Activated CD4-positive, CD25-positive, alpha-beta regulatory T cell (primary cell): ENCODE results near the gene MPV17L2.
"Not testable (repeated sequence)": the region's sequence is repeated elsewhere in the genome, so short reads cannot be mapped to it uniquely, and the experiment has no call there.

ENCODE experiments used
- DNase-seq, 4 experiments: peaks; one replicate each; lab custom pipeline; 2025; lab: John Stamatoyannopoulos, UW

Gene MPV17L2

DNA sequence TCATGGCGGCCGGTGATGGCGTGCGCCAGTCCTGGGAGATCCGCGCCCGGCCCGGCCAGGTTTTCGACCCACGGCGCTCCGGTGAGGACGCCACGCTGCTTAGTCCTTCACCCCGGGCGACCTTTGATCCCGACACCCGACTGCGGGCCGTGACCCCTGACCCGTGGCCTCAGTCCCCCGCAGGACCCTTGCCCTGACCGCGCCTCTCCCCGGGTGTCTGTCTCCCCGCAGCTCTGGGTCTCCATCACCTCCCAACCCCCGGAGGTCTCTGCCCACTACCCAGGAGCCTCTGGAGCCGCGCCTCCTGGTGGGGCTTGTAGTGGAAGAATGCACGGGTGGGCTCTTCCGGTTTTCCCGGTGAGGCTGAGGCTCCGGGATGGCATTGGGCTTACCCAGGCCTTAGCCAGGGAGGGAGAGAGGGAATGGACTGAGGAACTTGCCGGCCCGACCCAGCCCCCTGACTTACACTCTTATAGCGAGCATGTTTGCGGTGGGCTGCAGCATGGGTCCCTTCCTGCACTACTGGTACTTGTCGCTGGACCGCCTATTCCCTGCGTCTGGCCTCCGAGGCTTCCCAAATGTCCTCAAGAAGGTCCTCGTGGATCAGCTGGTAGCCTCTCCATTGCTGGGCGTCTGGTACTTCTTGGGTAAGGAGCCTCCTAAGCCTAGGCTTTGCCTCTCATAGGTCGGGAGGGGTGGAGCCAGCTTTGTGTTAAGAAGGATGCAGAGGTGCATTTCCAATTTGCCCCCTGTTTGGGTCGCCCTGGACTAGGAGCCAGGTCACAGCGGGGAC, 566 bp downstream of the MPV17L2 start:
- DNase-seq = no peak

- DNase-seq = no peak
Measured at GRCh38 chr19:18194181-18194530, 1.1 kb downstream of the MPV17L2 start.

- peak in 1 of 4 experiments; percentile 25 for DNase-seq
Measured at GRCh38 chr19:18194554-18195238, 1.7 kb downstream of the MPV17L2 start.

DNA sequence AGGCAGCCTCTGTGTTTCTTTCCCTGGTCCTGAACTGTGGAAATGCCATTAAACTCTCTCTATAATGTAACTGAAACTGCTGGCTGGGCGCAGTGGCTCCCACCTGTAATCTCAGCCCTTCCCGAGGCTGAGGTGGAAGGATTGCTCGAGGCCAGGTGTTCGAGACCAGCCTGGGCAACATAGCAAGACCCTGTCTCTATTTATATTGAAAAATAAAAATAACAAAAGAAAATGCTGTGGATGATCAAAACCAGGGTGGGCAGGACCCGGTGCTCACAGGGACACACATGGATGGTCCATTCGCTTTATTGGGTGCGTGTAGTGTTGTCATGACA, 3.5 kb downstream of the MPV17L2 start:
- DNase-seq = no peak

DNA sequence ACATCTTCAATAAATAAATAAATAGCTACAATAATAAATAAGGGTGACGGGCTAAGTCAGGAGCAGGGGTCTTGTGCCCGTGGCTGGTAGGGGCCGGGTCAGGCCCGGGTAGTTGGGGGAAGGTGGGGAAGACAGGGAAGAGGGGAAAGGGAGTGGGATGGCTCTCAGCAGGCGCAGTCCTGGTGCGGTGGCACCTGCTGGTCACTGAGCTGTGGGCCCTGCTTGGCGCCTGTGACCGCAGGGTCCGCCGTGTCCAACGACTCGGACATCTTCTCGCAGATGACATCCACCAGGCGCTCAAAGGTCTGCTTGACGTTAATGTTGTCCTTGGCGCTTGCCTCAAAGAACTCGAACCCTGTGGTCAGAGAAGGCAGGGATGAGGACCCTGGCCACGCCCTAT, 4.3 kb downstream of the MPV17L2 start:
- no peak for DNase-seq

DNA sequence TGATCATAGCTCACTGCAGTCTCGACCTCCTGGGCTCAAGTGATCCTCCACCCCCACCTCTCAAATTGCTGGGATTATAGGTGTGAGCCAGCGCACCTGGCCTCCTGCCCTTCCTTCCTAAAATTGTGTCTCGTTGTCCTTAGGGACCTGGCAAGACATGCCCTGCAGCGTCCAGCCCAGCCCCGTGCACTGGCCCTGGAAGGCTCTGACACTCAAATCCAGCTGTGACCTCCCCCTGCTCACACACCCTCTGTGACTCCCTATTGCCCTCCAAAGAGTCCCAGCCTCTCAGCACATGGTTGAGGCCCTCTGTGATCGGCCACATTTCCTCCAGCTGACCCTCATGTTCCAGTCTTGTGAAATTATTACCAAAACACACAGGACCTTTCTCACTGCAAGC, 4.9 kb downstream of the MPV17L2 start:
- no peak for DNase-seq

DNA sequence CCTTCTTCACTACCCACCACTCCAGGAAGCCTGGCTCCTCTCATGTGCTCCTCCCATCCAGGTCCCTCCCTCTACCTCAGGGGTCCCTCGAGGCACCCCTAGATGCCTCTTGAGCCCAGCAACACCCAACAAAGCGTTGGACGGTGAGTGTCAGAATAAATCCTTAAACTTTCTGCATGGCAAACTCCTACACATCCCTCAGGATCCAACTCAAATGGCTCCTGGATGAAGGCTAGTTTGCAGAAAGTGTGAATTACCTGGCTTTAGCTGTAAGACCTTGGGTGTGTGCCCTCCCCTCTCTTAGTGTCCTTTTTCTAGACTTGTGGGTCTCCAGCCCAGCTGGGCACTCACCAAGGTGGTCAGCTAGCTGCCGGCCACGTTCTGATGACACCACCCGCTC, 5.4 kb downstream of the MPV17L2 start:
- DNase-seq = no peak

DNA sequence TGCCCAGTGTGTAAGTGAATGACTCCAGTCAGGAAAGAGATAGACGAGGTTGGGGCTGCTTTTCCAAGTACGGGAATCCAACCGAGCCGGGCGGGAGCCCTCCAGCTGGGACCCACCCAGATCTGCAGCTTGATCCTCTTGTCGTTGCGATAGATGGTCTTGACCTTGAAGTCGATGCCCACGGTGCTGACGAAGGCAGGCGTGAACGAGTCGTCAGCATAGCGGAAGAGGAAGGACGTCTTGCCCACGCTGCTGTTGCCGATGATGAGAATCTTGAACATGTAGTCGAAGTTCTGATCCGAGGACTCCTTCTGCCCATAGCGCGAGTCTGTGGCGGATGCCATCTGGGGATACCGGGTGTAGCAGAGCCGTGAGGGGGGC, 9.4 kb downstream of the MPV17L2 start:
- no peak for DNase-seq

- DNase-seq = no peak
Measured at GRCh38 chr19:18202778-18203407, 9.9 kb downstream of the MPV17L2 start.

GRCh38 chr19:18203408-18203862, 10.4 kb downstream of the MPV17L2 start:
- DNase-seq = peak in 2 of 4 experiments; percentile 39 to 51

DNA sequence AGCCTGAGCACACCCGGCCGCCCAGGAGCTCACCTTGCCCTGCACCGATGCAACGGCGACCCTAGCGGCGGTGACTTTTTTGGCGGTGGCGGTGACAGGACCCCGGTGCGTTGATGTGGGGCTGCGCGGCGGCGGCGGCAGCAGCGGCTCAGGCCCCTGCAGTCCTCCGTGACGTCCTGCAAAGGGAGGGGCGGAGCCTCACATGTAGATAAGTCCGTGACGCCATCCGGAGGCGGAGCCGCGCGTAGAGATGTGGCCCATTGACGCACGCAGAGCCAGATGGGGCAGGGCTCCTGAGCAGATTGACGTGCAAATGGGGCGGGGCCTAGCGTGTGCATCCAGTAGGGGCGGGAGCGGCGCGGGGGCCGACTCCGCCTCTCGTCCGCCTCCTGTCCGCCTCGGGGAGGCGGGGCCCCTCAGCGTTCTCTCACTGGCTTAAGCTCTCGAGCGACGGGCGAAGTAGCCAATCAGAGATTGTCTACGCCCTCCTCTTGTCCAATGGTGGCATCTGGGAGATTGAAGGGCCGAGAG, 10.9 kb downstream of the MPV17L2 start, which contains the start of gene RAB3A:
RAB3A (minus strand) TSS at position 180 of the 531 bp plus-strand sequence. CDS start 1,302 bp downstream, outside the sequence.
- DNase-seq = peak; percentile 97 to 99 (median 98)

- DNase-seq = peak in 1 of 4 experiments; percentile 42
Measured at GRCh38 chr19:18204394-18205199, 11.6 kb downstream of the MPV17L2 start.

GRCh38 chr19:18205200-18205892, 12.3 kb downstream of the MPV17L2 start:
- peak in 3 of 4 experiments; percentile 32 to 43 (median 42) for DNase-seq

DNA sequence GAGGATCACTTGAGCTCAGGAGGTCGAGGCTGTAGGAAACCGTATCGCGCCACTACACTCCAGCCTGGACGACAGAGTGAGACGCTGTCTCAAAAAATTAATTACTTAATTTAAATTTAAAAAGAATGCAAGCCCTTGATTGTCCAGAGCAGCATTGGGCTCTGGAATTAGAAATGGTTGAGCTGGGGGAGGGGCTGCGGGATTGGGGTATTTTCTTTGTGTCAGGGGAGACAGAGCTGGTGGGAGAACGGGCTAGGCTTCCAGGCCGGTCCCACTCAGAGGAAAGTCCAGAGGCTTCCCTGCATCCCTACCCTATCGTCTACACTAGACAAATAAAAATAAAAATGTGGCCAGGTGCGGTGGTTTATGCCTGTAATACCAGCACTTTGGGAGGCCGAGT, 13.0 kb downstream of the MPV17L2 start:
- no peak for DNase-seq

DNA sequence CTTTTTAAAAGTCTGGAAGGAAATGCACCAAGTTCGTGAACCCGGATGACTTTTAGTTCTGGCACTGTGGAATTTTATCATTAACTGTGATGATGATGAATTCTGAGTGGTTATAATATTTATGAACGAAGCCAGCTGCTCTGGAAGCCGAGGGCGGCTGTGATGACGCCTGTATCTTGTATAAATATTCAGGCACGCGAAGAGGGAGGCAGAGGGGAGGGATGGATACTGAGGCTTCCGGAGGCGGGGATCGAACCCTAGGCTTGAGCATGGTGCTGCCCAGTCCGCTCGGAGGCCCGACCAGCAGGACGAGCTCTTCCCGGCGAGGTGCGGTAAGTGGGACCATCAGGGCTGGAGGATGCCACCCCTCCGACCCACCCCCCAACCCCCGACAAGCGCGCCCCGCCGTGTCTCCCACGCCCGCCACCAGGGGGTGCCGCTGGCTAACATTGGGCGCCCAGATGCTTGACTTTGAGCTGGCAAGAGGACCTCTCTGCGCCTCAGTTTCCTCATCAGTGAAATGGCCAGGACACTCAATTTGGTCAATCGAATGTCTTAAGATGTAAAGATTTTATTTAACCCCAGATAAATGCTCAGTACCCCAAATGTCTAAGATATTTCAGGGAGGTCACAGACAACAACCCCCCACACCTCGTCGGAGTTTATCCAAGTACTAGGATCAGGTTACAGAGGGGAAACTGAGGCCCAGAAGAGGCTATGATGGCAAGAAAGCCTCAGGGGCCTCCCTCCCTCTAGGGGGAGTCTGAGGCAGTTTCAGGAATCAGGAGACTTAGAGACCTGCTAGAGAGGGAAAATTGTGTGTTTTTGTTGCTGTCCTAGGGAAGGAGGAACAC, 15.3 kb downstream of the MPV17L2 start:
- DNase-seq = peak in 3 of 4 experiments; percentile 19 to 36 (median 22)

- DNase-seq = not testable (repeated sequence)
Measured at GRCh38 chr19:18209912-18210311, 16.9 kb downstream of the MPV17L2 start.

DNA sequence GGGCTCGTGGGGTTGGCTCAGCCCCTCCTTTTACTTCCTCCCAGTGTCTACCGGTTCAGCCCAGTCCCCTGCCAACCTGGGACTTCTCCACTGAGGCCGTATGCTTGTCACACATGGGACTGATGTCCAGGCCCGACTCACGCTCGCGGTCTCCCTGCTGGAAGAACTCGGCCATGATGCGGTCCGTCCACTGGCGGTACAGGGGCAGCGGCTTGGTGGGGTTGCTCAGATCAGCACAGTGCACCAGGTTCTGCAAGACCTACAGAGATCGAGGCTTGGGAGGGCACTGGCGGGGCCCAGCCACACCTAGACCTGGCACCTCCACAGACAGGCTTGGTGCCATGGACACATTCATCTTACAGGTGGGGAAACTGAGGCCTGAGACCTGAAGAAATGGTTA, 18.7 kb downstream of the MPV17L2 start:
- DNase-seq = no peak

GRCh38 chr19:18214779-18215433, 21.9 kb downstream of the MPV17L2 start:
- no peak for DNase-seq

- DNase-seq = no peak
Measured at GRCh38 chr19:18216789-18217188, 23.8 kb downstream of the MPV17L2 start.

DNA sequence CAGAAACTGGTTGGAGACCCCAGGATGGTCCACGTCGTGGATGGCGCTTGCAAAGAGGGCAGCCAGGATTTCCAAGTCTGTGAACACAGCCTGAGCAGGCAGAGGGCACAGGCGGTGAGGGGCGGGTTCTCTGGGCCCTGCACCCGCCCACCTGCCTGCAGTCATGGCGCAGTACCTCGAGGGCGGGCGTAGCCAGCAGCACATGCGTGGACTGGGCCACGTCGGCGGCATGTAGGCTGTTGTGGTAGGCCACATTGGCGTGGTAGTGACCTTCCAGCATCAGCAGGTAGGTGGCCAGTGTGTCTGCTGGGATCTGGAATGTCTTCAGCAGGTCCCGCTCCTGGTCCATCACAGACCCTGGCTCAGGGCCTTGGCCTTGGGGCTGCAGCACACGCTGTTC, 25.1 kb downstream of the MPV17L2 start:
- DNase-seq = no peak
